IgD-negative memory B cell (primary cell): ENCODE data around the gene USHBP1. TPM values are rescaled to one million over a fixed set of nuclear protein-coding genes. Genes with fewer than 3 reads are reported as not detected.
"Not testable (repeated sequence)": the region's sequence is repeated elsewhere in the genome, so short reads cannot be mapped to it uniquely, and the experiment has no call there.

ENCODE experiments used
- H3K27ac Mint-ChIP-seq, 3 donors: one replicate each; pipeline ENCODE4 v1.8.0; 2020 to 2022; ENCODE audit warnings: mild to moderate bottlenecking in 3 of 3, mixed read lengths in 3 of 3, moderate library complexity in 1 of 3
- H3K27me3 Mint-ChIP-seq: one replicate; pipeline ENCODE4 v1.8.0; 2021; ENCODE audit warnings: mixed read lengths
- H3K36me3 Mint-ChIP-seq: one replicate; pipeline ENCODE4 v1.8.0; 2020; ENCODE audit warnings: mild to moderate bottlenecking, mixed read lengths
- H3K4me1 Mint-ChIP-seq, 3 donors: one replicate each; pipeline ENCODE4 v1.8.0; 2020 to 2022; ENCODE audit warnings: mixed read lengths in 3 of 3, mild to moderate bottlenecking in 1 of 3
- H3K4me3 Mint-ChIP-seq, 4 donors: one replicate each; pipeline ENCODE4 v1.8.0; 2020 to 2022; ENCODE audit warnings: mild to moderate bottlenecking in 4 of 4, mixed read lengths in 4 of 4, moderate library complexity in 3 of 4
- H3K9me3 Mint-ChIP-seq, 3 donors: one replicate each; pipeline ENCODE4 v1.8.0; 2020 to 2021; ENCODE audit warnings: mixed read lengths in 3 of 3, mild to moderate bottlenecking in 1 of 3
- polyA plus RNA-seq: library from polyadenylated mRNA; unstranded; fragments of 300-500 nt; fragmentation: Illumina TruSeq; gene quantifications from one replicate; pipeline ENCODE4 v1.2.3, GENCODE V29; 2021

USHBP1 gene
- polyA plus RNA-seq, 1 donor from 2014 or later, result not detected

GRCh38 chr19:17285415-17286135 is 21.0 kb upstream of the USHBP1 start:
- H3K4me1 Mint-ChIP-seq, result peaks cover 0 to 4% (median 0%) of the 10 kb centered on the region in 3 donors
- H3K36me3 Mint-ChIP-seq, result no peaks in the 10 kb centered on the region
- peak overlapping the region in 1 of 3 donors; percentile 71 for H3K27ac Mint-ChIP-seq
- H3K4me3 Mint-ChIP-seq, result no peak overlapping the region
- no peaks in the 10 kb centered on the region for H3K9me3 Mint-ChIP-seq
- H3K27me3 Mint-ChIP-seq, result no peaks in the 10 kb centered on the region

GRCh38 chr19:17283504-17283996 is 19.0 kb upstream of the USHBP1 start:
- peak overlapping the region in 3 of 4 donors; percentile 21 to 90 (median 70) for H3K4me3 Mint-ChIP-seq
- no peaks in the 10 kb centered on the region for H3K36me3 Mint-ChIP-seq
- H3K27ac Mint-ChIP-seq, result no peak overlapping the region
- no peaks in the 10 kb centered on the region for H3K9me3 Mint-ChIP-seq
- no peaks in the 10 kb centered on the region for H3K27me3 Mint-ChIP-seq
- H3K4me1 Mint-ChIP-seq, result peaks cover 0 to 4% (median 0%) of the 10 kb centered on the region in 3 donors

GRCh38 chr19:17282488-17283125 is 18.1 kb upstream of the USHBP1 start:
- Mint-ChIP-seq H3K9me3 (no peaks in the 10 kb centered on the region), H3K27me3 (no peaks in the 10 kb centered on the region), H3K36me3 (no peaks in the 10 kb centered on the region), H3K4me3 (peak overlapping the region; percentile 83 to 93 (median 90)), H3K27ac (peak overlapping the region in 1 of 3 donors; percentile 90), H3K4me1 (peaks cover 0 to 4% (median 0%) of the 10 kb centered on the region in 3 donors)

- Mint-ChIP-seq H3K36me3 (no peaks in the 10 kb centered on the region), H3K4me1 (peaks cover 0 to 4% (median 0%) of the 10 kb centered on the region in 3 donors), H3K27ac (peak within 1 kb of the TSS in 2 of 3 donors; percentile 53 to 90), H3K9me3 (no peaks in the 10 kb centered on the region), H3K4me3 (peak within 1 kb of the TSS; percentile 83 to 93 (median 90)), H3K27me3 (no peaks in the 10 kb centered on the region)
Observed at GRCh38 chr19:17281391-17282304, 17.1 kb upstream of the USHBP1 start, which contains the start of gene ANKLE1. ANKLE1 (plus strand) TSS chr19:17281901; CDS start chr19:17281921, 20 bp downstream.

- H3K4me3 Mint-ChIP-seq, result peak overlapping the region in 1 of 4 donors; percentile 65
Observed at GRCh38 chr19:17279436-17279835, 14.9 kb upstream of the USHBP1 start.

GRCh38 chr19:17275441-17276175 is 11.1 kb upstream of the USHBP1 start:
- Mint-ChIP-seq H3K36me3 (peaks cover 7% of the 10 kb centered on the region), H3K27me3 (no peaks in the 10 kb centered on the region), H3K9me3 (no peaks in the 10 kb centered on the region), H3K27ac (no peak overlapping the region), H3K4me3 (no peak overlapping the region), H3K4me1 (peaks cover 0 to 3% (median 0%) of the 10 kb centered on the region in 3 donors)

More at GRCh38 chr19:17279436-17279835, 14.9 kb upstream of the USHBP1 start:
- Mint-ChIP-seq H3K9me3 (no peaks in the 10 kb centered on the region), H3K4me1 (peaks cover 0 to 4% (median 0%) of the 10 kb centered on the region in 3 donors), H3K27me3 (no peaks in the 10 kb centered on the region), H3K27ac (no peak overlapping the region), H3K36me3 (peaks cover 5% of the 10 kb centered on the region)

- H3K4me1 Mint-ChIP-seq, result not testable (repeated sequence)
Observed at GRCh38 chr19:17274892-17275291, 10.3 kb upstream of the USHBP1 start.

GRCh38 chr19:17268754-17269153 is 4.2 kb upstream of the USHBP1 start:
- H3K4me3 Mint-ChIP-seq, result peak overlapping the region in 2 of 4 donors; percentile 44 to 60
- no peaks in the 10 kb centered on the region for H3K9me3 Mint-ChIP-seq
- peaks cover 2% of the 10 kb centered on the region for H3K36me3 Mint-ChIP-seq
- no peaks in the 10 kb centered on the region for H3K27me3 Mint-ChIP-seq
- H3K4me1 Mint-ChIP-seq, result peaks cover 7 to 18% (median 13%) of the 10 kb centered on the region in 3 donors
- peak overlapping the region in 1 of 3 donors; percentile 31 for H3K27ac Mint-ChIP-seq

More at GRCh38 chr19:17274892-17275291, 10.3 kb upstream of the USHBP1 start:
- H3K4me3 Mint-ChIP-seq, H3K27me3 Mint-ChIP-seq, H3K27ac Mint-ChIP-seq, H3K36me3 Mint-ChIP-seq, H3K9me3 Mint-ChIP-seq: not testable (repeated sequence)

GRCh38 chr19:17266975-17267788 is 2.6 kb upstream of the USHBP1 start, which contains the start of gene BABAM1:
BABAM1 (plus strand) TSS chr19:17267443; CDS start chr19:17268807, 1,364 bp downstream.
- H3K27ac Mint-ChIP-seq, result peak within 1 kb of the TSS; percentile 83 to 94 (median 84)
- H3K36me3 Mint-ChIP-seq, result no peaks in the 10 kb centered on the region
- no peaks in the 10 kb centered on the region for H3K9me3 Mint-ChIP-seq
- H3K4me3 Mint-ChIP-seq, result peak within 1 kb of the TSS; percentile 83 to 93 (median 87)
- no peaks in the 10 kb centered on the region for H3K27me3 Mint-ChIP-seq
- H3K4me1 Mint-ChIP-seq, result peaks cover 7 to 18% (median 13%) of the 10 kb centered on the region in 3 donors

- H3K9me3 Mint-ChIP-seq, result no peaks in the 10 kb centered on the region
Observed at GRCh38 chr19:17266589-17266974, 2.0 kb upstream of the USHBP1 start.

GRCh38 chr19:17266026-17266425 is 1.5 kb upstream of the USHBP1 start:
- Mint-ChIP-seq H3K36me3 (no peaks in the 10 kb centered on the region), H3K9me3 (no peaks in the 10 kb centered on the region), H3K27me3 (no peaks in the 10 kb centered on the region), H3K27ac (peak overlapping the region in 2 of 3 donors; percentile 43 to 84), H3K4me3 (peak overlapping the region in 1 of 4 donors; percentile 89), H3K4me1 (peaks cover 7 to 19% (median 10%) of the 10 kb centered on the region in 3 donors)

More at GRCh38 chr19:17266589-17266974, 2.0 kb upstream of the USHBP1 start:
- Mint-ChIP-seq H3K36me3 (no peaks in the 10 kb centered on the region), H3K4me3 (peak overlapping the region; percentile 83 to 93 (median 87)), H3K27me3 (no peaks in the 10 kb centered on the region), H3K4me1 (peaks cover 7 to 18% (median 13%) of the 10 kb centered on the region in 3 donors), H3K27ac (peak overlapping the region; percentile 83 to 94 (median 84))

GRCh38 chr19:17263712-17264640 is 569 bp downstream of the USHBP1 start:
- H3K27me3 Mint-ChIP-seq, result no peaks in the 10 kb centered on the region
- H3K9me3 Mint-ChIP-seq, result no peaks in the 10 kb centered on the region
- no peak overlapping the region for H3K4me3 Mint-ChIP-seq
- no peaks in the 10 kb centered on the region for H3K36me3 Mint-ChIP-seq
- peak overlapping the region in 2 of 3 donors; percentile 20 to 28 for H3K27ac Mint-ChIP-seq
- H3K4me1 Mint-ChIP-seq, result peaks cover 10 to 22% (median 14%) of the 10 kb centered on the region in 3 donors
